K562 (cell line): ENCODE measurements around the gene MED20. TPM values are rescaled to one million over a fixed set of nuclear protein-coding genes. Genes with fewer than 3 reads are reported as not detected.

Experiments
- CBX1 ChIP-seq: sonication (generic); IDR thresholded peaks from 2 replicates; pipeline ENCODE4 v1.6.1; 2016; ENCODE audit warnings: antibody characterized with exemption, low read depth, mild to moderate bottlenecking
- DPF2 ChIP-seq: fragments of 450-650 bp; IDR thresholded peaks from 2 replicates; pipeline ENCODE4 v1.6.1; 2016
- GTF2E2 ChIP-seq: fragments of 200-800 bp; sonication (Bioruptor generic); IDR thresholded peaks from 2 replicates; pipeline ENCODE4 v1.6.1; 2016; ENCODE audit warnings: missing genetic modification characterization, missing compliant biosample characterization
- GTF2F1 ChIP-seq: IDR thresholded peaks from 2 replicates; pipeline ENCODE4 v1.6.1; 2011; ENCODE audit warnings: low read depth, low read length, improper control_type of control experiment
- MYBL2 ChIP-seq, 2 experiments: fragments of 450-650 bp in 1 of 2; sonication (generic) in 1 of 2; formaldehyde crosslinking in 1 of 2; IDR thresholded peaks; 2 replicates each; pipeline versions ENCODE4 v1.6.1 to v1.8.1; 2017 to 2022; ENCODE audit warnings: borderline replicate concordance in 1 of 2, inconsistent platforms in 1 of 2, low read depth in 1 of 2, mild to moderate bottlenecking in 1 of 2, missing genetic modification reagents in 1 of 2, moderate library complexity in 1 of 2
- SP1 ChIP-seq: sonication (generic); formaldehyde crosslinking; IDR thresholded peaks from 2 replicates; pipeline ENCODE4 v1.8.1; 2022; ENCODE audit warnings: mild to moderate bottlenecking, missing genetic modification reagents
- U2AF1 ChIP-seq: fragments of 200-400 bp; formaldehyde crosslinking; optimal IDR thresholded peaks from 2 replicates; pipeline ENCODE3; 2017; ENCODE audit warnings: mild to moderate bottlenecking, low read depth, low read length, moderate library complexity
- ZNF583 ChIP-seq: fragments of 250-450 bp; sonication (Bioruptor Pico); IDR thresholded peaks from 2 replicates; pipeline ENCODE4 v1.4.0; 2020
- ZNF764 ChIP-seq: fragments of 250-450 bp; sonication (Bioruptor Pico); IDR thresholded peaks from 2 replicates; pipeline ENCODE4 v1.4.0; 2020; ENCODE audit warnings: low read depth, mild to moderate bottlenecking, moderate library complexity
- polyA plus RNA-seq, 8 experiments: library from polyadenylated mRNA; depleted of rRNA in 4 of 8; stranded (reverse) in 5 of 8; unstranded in 3 of 8; fragments of >200 nt; fragmentation: Nextera tagmentation in 2 of 8; fragmentation: Illumina TruSeq in 1 of 8; extraction: Ambion mirVana in 2 of 8; extraction: Trizol in 1 of 8; gene quantifications; 2 replicates each; pipeline versions ENCODE4 v1.2.1 to v1.2.3, GENCODE V29; 2011 to 2014; ENCODE audit warnings: inconsistent platforms in 1 of 8, missing spikeins in 1 of 8
- total RNA-seq, 7 experiments: library from RNA; depleted of rRNA in 6 of 7; stranded (reverse); fragments of >200 nt in 6 of 7; fragmentation: Illumina TruSeq in 2 of 7; extraction: Trizol in 2 of 7; gene quantifications; 2 replicates each; pipeline versions ENCODE4 v1.2.1 to v1.2.3, GENCODE V29; 2011 to 2021; ENCODE audit warnings: low replicate concordance in 1 of 7
- TF ChIP-seq, protein P1 (sequence below): fragments of 250-450 bp; sonication (Bioruptor Pico); IDR thresholded peaks from 2 replicates; pipeline ENCODE4 v1.4.0; 2020; ENCODE audit warnings: mild to moderate bottlenecking, moderate library complexity, borderline replicate concordance
- TF ChIP-seq, protein P2 (sequence below), 3 experiments: fragments of 200-800 bp in 1 of 3; fragments of 250-450 bp in 1 of 3; fragments of 450-650 bp in 1 of 3; sonication (Bioruptor Pico) in 1 of 3; sonication (Bioruptor generic) in 1 of 3; formaldehyde crosslinking in 1 of 3; IDR thresholded peaks; 2 replicates each; pipeline versions ENCODE4 v1.6.1 to v1.8.0; 2016 to 2022; ENCODE audit warnings: mild to moderate bottlenecking in 2 of 3, missing genetic modification characterization in 2 of 3, missing compliant biosample characterization in 1 of 3, moderate library complexity in 1 of 3
- TF ChIP-seq, protein P3 (sequence below): fragments of 450-650 bp; formaldehyde crosslinking; IDR thresholded peaks from 2 replicates; pipeline ENCODE4 v1.4.0; 2020; ENCODE audit warnings: mild to moderate bottlenecking, moderate library complexity
- TF ChIP-seq, protein P4 (sequence below): fragments of 250-450 bp; sonication (Bioruptor Pico); IDR thresholded peaks from 2 replicates; pipeline ENCODE4 v1.5.0; 2021; ENCODE audit warnings: mild to moderate bottlenecking, borderline replicate concordance

MED20 gene
- total and polyA plus RNA-seq, 9 of the 15 experiments (the other 6 are each of a cell fraction or from before 2014, with no cell fraction given) = 27.3 to 80.9 (median 46.0) TPM

DNA sequence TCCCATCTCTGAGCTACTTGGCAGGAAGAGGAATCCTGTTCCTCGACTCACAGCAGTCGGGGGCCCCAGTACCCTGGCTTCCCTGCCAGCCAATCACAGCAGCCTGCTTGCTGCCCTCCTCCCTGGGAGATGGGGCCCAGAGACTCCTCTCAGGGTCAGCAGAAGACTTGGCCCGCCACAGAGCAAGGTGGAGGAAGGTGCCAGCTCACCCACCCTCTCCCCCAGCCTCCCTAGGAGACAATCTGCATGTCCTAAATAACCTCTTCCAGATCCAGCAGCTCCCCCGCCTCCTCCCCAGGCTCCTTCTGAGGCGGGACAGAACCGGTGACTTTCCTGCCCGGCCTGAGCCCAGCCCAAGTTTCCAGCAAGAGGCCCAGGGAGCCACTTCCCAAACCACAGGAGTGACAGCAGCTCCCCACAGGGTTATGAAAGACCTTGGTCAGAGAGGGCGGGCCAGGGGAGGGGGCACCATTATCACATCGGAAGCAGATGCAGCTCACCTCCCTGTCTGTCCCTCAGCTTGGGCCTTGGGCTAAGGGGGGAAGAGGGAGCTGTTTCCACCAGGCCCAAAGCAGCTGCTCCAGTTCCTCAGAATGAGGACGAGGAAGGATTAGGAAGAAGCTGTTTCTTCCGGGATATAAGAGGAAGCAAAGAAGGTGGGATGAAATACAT, 18.4 kb upstream of the MED20 start (continued):
- TF ChIP-seq, protein P1, sequence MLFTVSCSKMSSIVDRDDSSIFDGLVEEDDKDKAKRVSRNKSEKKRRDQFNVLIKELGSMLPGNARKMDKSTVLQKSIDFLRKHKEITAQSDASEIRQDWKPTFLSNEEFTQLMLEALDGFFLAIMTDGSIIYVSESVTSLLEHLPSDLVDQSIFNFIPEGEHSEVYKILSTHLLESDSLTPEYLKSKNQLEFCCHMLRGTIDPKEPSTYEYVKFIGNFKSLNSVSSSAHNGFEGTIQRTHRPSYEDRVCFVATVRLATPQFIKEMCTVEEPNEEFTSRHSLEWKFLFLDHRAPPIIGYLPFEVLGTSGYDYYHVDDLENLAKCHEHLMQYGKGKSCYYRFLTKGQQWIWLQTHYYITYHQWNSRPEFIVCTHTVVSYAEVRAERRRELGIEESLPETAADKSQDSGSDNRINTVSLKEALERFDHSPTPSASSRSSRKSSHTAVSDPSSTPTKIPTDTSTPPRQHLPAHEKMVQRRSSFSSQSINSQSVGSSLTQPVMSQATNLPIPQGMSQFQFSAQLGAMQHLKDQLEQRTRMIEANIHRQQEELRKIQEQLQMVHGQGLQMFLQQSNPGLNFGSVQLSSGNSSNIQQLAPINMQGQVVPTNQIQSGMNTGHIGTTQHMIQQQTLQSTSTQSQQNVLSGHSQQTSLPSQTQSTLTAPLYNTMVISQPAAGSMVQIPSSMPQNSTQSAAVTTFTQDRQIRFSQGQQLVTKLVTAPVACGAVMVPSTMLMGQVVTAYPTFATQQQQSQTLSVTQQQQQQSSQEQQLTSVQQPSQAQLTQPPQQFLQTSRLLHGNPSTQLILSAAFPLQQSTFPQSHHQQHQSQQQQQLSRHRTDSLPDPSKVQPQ (CRISPR knock-in tag) = no peak
- TF ChIP-seq U2AF1 (no peak), SP1 (CRISPR knock-in tag) (peak; percentile 61; the same call in 1 of the 2 replicates), DPF2 (peak; percentile 87), GTF2F1 (no peak), GTF2E2 (tag) (no peak; the same call in 1 of the 2 replicates), MYBL2 (IDR thresholded peaks at IDR 0.05; ENCODE audit: low read depth) (no peak), MYBL2 (CRISPR knock-in tag; IDR thresholded peaks at IDR 0.05; ENCODE audit: borderline replicate concordance) (no peak), ZNF764 (CRISPR knock-in tag) (0 out of 2 replicates have a peak, but pooled peaks have one; percentile 2), CBX1 (no peak), ZNF583 (CRISPR knock-in tag) (0 out of 2 replicates have a peak, but pooled peaks have one; percentile 53)
- TF ChIP-seq, protein P2, sequence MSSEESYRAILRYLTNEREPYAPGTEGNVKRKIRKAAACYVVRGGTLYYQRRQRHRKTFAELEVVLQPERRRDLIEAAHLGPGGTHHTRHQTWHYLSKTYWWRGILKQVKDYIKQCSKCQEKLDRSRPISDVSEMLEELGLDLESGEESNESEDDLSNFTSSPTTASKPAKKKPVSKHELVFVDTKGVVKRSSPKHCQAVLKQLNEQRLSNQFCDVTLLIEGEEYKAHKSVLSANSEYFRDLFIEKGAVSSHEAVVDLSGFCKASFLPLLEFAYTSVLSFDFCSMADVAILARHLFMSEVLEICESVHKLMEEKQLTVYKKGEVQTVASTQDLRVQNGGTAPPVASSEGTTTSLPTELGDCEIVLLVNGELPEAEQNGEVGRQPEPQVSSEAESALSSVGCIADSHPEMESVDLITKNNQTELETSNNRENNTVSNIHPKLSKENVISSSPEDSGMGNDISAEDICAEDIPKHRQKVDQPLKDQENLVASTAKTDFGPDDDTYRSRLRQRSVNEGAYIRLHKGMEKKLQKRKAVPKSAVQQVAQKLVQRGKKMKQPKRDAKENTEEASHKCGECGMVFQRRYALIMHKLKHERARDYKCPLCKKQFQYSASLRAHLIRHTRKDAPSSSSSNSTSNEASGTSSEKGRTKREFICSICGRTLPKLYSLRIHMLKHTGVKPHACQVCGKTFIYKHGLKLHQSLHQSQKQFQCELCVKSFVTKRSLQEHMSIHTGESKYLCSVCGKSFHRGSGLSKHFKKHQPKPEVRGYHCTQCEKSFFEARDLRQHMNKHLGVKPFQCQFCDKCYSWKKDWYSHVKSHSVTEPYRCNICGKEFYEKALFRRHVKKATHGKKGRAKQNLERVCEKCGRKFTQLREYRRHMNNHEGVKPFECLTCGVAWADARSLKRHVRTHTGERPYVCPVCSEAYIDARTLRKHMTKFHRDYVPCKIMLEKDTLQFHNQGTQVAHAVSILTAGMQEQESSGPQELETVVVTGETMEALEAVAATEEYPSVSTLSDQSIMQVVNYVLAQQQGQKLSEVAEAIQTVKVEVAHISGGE (CRISPR knock-in tag; IDR thresholded peaks at IDR 0.05) = peak in 1 of 3 experiments; percentile 40; a peak in 1 of 6 replicates
- TF ChIP-seq, protein P3, sequence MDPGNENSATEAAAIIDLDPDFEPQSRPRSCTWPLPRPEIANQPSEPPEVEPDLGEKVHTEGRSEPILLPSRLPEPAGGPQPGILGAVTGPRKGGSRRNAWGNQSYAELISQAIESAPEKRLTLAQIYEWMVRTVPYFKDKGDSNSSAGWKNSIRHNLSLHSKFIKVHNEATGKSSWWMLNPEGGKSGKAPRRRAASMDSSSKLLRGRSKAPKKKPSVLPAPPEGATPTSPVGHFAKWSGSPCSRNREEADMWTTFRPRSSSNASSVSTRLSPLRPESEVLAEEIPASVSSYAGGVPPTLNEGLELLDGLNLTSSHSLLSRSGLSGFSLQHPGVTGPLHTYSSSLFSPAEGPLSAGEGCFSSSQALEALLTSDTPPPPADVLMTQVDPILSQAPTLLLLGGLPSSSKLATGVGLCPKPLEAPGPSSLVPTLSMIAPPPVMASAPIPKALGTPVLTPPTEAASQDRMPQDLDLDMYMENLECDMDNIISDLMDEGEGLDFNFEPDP (CRISPR knock-in tag) = no peak
- TF ChIP-seq, protein P4, sequence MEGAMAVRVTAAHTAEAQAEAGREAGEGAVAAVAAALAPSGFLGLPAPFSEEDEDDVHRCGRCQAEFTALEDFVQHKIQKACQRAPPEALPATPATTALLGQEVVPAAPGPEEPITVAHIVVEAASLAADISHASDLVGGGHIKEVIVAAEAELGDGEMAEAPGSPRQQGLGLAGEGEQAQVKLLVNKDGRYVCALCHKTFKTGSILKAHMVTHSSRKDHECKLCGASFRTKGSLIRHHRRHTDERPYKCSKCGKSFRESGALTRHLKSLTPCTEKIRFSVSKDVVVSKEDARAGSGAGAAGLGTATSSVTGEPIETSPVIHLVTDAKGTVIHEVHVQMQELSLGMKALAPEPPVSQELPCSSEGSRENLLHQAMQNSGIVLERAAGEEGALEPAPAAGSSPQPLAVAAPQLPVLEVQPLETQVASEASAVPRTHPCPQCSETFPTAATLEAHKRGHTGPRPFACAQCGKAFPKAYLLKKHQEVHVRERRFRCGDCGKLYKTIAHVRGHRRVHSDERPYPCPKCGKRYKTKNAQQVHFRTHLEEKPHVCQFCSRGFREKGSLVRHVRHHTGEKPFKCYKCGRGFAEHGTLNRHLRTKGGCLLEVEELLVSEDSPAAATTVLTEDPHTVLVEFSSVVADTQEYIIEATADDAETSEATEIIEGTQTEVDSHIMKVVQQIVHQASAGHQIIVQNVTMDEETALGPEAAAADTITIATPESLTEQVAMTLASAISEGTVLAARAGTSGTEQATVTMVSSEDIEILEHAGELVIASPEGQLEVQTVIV = no peak
